IMR-90 (cell line): ENCODE results near the gene TM7SF3. TPM values are rescaled to one million over a fixed set of nuclear protein-coding genes. Genes with fewer than 3 reads are reported as not detected.

Experiments
- ATAC-seq: fragments of 200-7000 bp; cut with Tn5 transposase; 2 replicates; pipeline ENCODE4 v1.9.1; 2020; ENCODE audit warnings: low read depth, mild to moderate bottlenecking, moderate library complexity
- BruUV-seq: library from RNA; stranded (reverse); fragments of 400-500 nt; replicated peaks from 2 replicates; lab custom pipeline; 2021; lab: Mats Ljungman, UMichigan
- CTCF ChIA-PET: fragments of 300-600 bp; formaldehyde crosslinking; extraction: SDS; loops from one replicate; lab custom pipeline; 2021; ENCODE audit warnings: antibody characterized with exemption; lab: Yijun Ruan, JAX
- POLR2A ChIA-PET: fragments of 300-600 bp; sonication (Branson Sonifier 250); formaldehyde crosslinking; loops from one replicate; lab custom pipeline; 2022; ENCODE audit warnings: antibody characterized with exemption; ENCODE audit not compliant: unreplicated experiment; lab: Charles Lee
- DNase-seq: peaks from one replicate; pipeline ENCODE4 v3.0.0; 2013
- H2AFZ ChIP-seq: replicated peaks from 2 replicates; pipeline ENCODE3; 2013; ENCODE audit warnings: low read length, mild to moderate bottlenecking; ENCODE audit not compliant: poor library complexity
- H2AK5ac ChIP-seq: 2 replicates; pipeline ENCODE4 v1.6.1; 2013; ENCODE audit warnings: low read depth, low read length, inconsistent platforms
- H2AK9ac ChIP-seq: replicated peaks from 2 replicates; pipeline ENCODE3; 2013; ENCODE audit warnings: mild to moderate bottlenecking, low read depth, low read length, moderate library complexity; ENCODE audit not compliant: poor library complexity
- H2BK120ac ChIP-seq: 2 replicates; pipeline ENCODE4 v1.6.1; 2013; ENCODE audit warnings: low read depth, low read length, inconsistent platforms
- H2BK15ac ChIP-seq: 3 replicates; pipeline ENCODE4 v1.6.1; 2013; ENCODE audit warnings: low read depth, low read length, inconsistent platforms
- H2BK20ac ChIP-seq: 2 replicates; pipeline ENCODE4 v1.6.1; 2013; ENCODE audit warnings: low read depth, mild to moderate bottlenecking, inconsistent platforms, low read length, moderate library complexity
- H2BK5ac ChIP-seq: 2 replicates; pipeline ENCODE4 v1.6.1; 2013; ENCODE audit warnings: mild to moderate bottlenecking, low read depth, low read length, inconsistent platforms; ENCODE audit not compliant: poor library complexity, severe bottlenecking
- H3K14ac ChIP-seq: replicated peaks from 2 replicates; pipeline ENCODE4 v1.6.1; 2013; ENCODE audit warnings: low read depth, low read length, inconsistent platforms
- H3K18ac ChIP-seq: 2 replicates; pipeline ENCODE4 v1.6.1; 2013; ENCODE audit warnings: low read depth, low read length, control low read depth
- H3K23ac ChIP-seq: 2 replicates; pipeline ENCODE4 v1.6.1; 2013; ENCODE audit warnings: low read depth, low read length, inconsistent platforms
- H3K27ac ChIP-seq: 2 replicates; pipeline ENCODE4 v1.5.1; 2013; ENCODE audit warnings: mild to moderate bottlenecking, control low read depth, low read length; ENCODE audit not compliant: insufficient read depth
- H3K27me3 ChIP-seq: 2 replicates; pipeline ENCODE4 v1.6.1; 2013; ENCODE audit warnings: low read length; ENCODE audit not compliant: control insufficient read depth, insufficient read depth
- H3K36me3 ChIP-seq: 2 replicates; pipeline ENCODE4 v1.6.1; 2013; ENCODE audit warnings: low read length, mixed read lengths; ENCODE audit not compliant: control insufficient read depth, insufficient read depth
- H3K4ac ChIP-seq: 2 replicates; pipeline ENCODE4 v1.6.1; 2013; ENCODE audit warnings: low read depth, low read length, inconsistent platforms
- H3K4me1 ChIP-seq: 2 replicates; pipeline ENCODE4 v1.6.1; 2013; ENCODE audit warnings: low read length, mixed read lengths; ENCODE audit not compliant: control insufficient read depth, insufficient read depth
- H3K4me2 ChIP-seq: 2 replicates; pipeline ENCODE4 v1.6.1; 2013; ENCODE audit warnings: low read depth, mild to moderate bottlenecking, control low read depth, low read length, moderate library complexity
- H3K4me3 ChIP-seq: 2 replicates; pipeline ENCODE4 v1.5.1; 2013; ENCODE audit warnings: low read depth, mild to moderate bottlenecking, control low read depth, low read length, moderate library complexity; ENCODE audit not compliant: insufficient read depth
- H3K56ac ChIP-seq: 2 replicates; pipeline ENCODE4 v1.6.1; 2013; ENCODE audit warnings: low read length, inconsistent platforms; ENCODE audit not compliant: insufficient read depth; ENCODE audit errors: extremely low read depth
- H3K79me1 ChIP-seq, 2 experiments: 2 replicates each; pipeline ENCODE4 v1.6.1; 2013; ENCODE audit warnings: low read length in 2 of 2, inconsistent platforms in 1 of 2, low read depth in 1 of 2
- H3K9ac ChIP-seq: 2 replicates; pipeline ENCODE4 v1.6.1; 2013; ENCODE audit warnings: low read depth, low read length, control low read depth
- H3K9me1 ChIP-seq: 2 replicates; pipeline ENCODE4 v1.6.1; 2013; ENCODE audit warnings: low read length, inconsistent platforms; ENCODE audit not compliant: insufficient read depth
- H3K9me3 ChIP-seq: 2 replicates; pipeline ENCODE4 v1.6.1; 2013; ENCODE audit warnings: low read length; ENCODE audit not compliant: control insufficient read depth, insufficient read depth
- H4K20me1 ChIP-seq: 2 replicates; pipeline ENCODE4 v1.6.1; 2013; ENCODE audit warnings: low read length, inconsistent platforms; ENCODE audit not compliant: insufficient read depth
- H4K5ac ChIP-seq: 2 replicates; pipeline ENCODE4 v1.6.1; 2013; ENCODE audit warnings: mild to moderate bottlenecking, low read depth, low read length, control low read depth
- H4K8ac ChIP-seq, 2 experiments: 2 replicates each; pipeline ENCODE4 v1.6.1; 2013; ENCODE audit warnings: low read depth in 2 of 2, low read length in 2 of 2, control low read depth in 1 of 2, inconsistent platforms in 1 of 2
- H4K91ac ChIP-seq: 2 replicates; pipeline ENCODE4 v1.6.1; 2013; ENCODE audit warnings: low read depth, low read length, inconsistent platforms; ENCODE audit not compliant: insufficient read depth
- BHLHE40 ChIP-seq: fragments of 150-350 bp; IDR thresholded peaks from 2 replicates; pipeline ENCODE4 v1.6.1; 2016; ENCODE audit warnings: mild to moderate bottlenecking, low read depth, low read length
- CEBPB ChIP-seq: IDR thresholded peaks from 2 replicates; pipeline ENCODE4 v1.6.1; 2012; ENCODE audit warnings: low read depth, low read length, improper control_type of control experiment
- CHD1 ChIP-seq: IDR thresholded peaks from 2 replicates; pipeline ENCODE4 v1.6.1; 2012; ENCODE audit warnings: low read depth, low read length, improper control_type of control experiment
- FOS ChIP-seq: fragments of 150-350 bp; IDR thresholded peaks from 2 replicates; pipeline ENCODE4 v1.6.1; 2016; ENCODE audit warnings: low read depth, low read length
- MAFK ChIP-seq: IDR thresholded peaks from 2 replicates; pipeline ENCODE4 v1.6.1; 2012; ENCODE audit warnings: low read depth, low read length, improper control_type of control experiment
- MAZ ChIP-seq: IDR thresholded peaks from 2 replicates; pipeline ENCODE4 v1.6.1; 2012; ENCODE audit warnings: low read depth, mild to moderate bottlenecking, low read length, improper control_type of control experiment, moderate library complexity, borderline replicate concordance
- MXI1 ChIP-seq: IDR thresholded peaks from 2 replicates; pipeline ENCODE4 v1.6.1; 2012; ENCODE audit warnings: low read depth, mild to moderate bottlenecking, low read length, moderate library complexity, borderline replicate concordance
- NFE2L2 ChIP-seq: fragments of 150-350 bp; IDR thresholded peaks from 2 replicates; pipeline ENCODE4 v1.6.1; 2016; ENCODE audit warnings: low read depth, mild to moderate bottlenecking, low read length
- POLR2A ChIP-seq: IDR thresholded peaks from 2 replicates; pipeline ENCODE4 v1.6.1; 2012; ENCODE audit warnings: mild to moderate bottlenecking, low read depth, low read length
- RAD21 ChIP-seq: IDR thresholded peaks from 2 replicates; pipeline ENCODE4 v1.6.1; 2012; ENCODE audit warnings: low read length, improper control_type of control experiment
- RCOR1 ChIP-seq: IDR thresholded peaks from 2 replicates; pipeline ENCODE4 v1.6.1; 2012; ENCODE audit warnings: mild to moderate bottlenecking, low read length, improper control_type of control experiment; ENCODE audit not compliant: insufficient replicate concordance
- SMC3 ChIP-seq: fragments of 150-350 bp; IDR thresholded peaks from 2 replicates; pipeline ENCODE4 v1.6.1; 2016; ENCODE audit warnings: low read depth, mild to moderate bottlenecking, antibody characterized with exemption, low read length, moderate library complexity
- USF2 ChIP-seq: fragments of 150-350 bp; IDR thresholded peaks from 2 replicates; pipeline ENCODE4 v1.6.1; 2017; ENCODE audit warnings: mild to moderate bottlenecking, antibody characterized with exemption, low read length, low read depth
- dilution Hi-C: fragments of 300-500 bp; cut with HindIII; formaldehyde crosslinking; loops from one replicate; pipeline ENCODE4 v1.14.3; 2018; ENCODE audit warnings: low sequenced_read_pairs; ENCODE audit not compliant: unreplicated experiment
- in situ Hi-C: fragments of 300-500 bp; cut with MboI; formaldehyde crosslinking; loops from 3 replicates; pipeline ENCODE4 v1.14.3; 2019; ENCODE audit warnings: low sequenced_read_pairs, inconsistent platforms, mixed read lengths
- intact Hi-C: fragments of 100-400 bp; cut with micrococcal nuclease; formaldehyde crosslinking; loops from 2 replicates; pipeline ENCODE4 v1.10.0; 2022
- polyA plus RNA-seq, 3 experiments: library from polyadenylated mRNA; depleted of rRNA; stranded (reverse); fragments of >200 nt; gene quantifications; 2 replicates each; pipeline ENCODE4 v1.2.3, GENCODE V29; 2012; ENCODE audit warnings: low replicate concordance in 1 of 3
- total RNA-seq: library from RNA; depleted of rRNA; stranded (reverse); fragments of >200 nt; gene quantifications from 2 replicates; pipeline ENCODE4 v1.2.3, GENCODE V29; 2012
- TF ChIP-seq, protein P1 (sequence below): fragments of 150-350 bp; IDR thresholded peaks from 2 replicates; pipeline ENCODE4 v1.6.1; 2016; ENCODE audit warnings: low read depth, mild to moderate bottlenecking, low read length, moderate library complexity, borderline replicate concordance

The TM7SF3 gene
- total and polyA plus RNA-seq, 2 of the 4 experiments (the other 2 are of a cell fraction) = 35.3 to 46.6 TPM

DNA sequence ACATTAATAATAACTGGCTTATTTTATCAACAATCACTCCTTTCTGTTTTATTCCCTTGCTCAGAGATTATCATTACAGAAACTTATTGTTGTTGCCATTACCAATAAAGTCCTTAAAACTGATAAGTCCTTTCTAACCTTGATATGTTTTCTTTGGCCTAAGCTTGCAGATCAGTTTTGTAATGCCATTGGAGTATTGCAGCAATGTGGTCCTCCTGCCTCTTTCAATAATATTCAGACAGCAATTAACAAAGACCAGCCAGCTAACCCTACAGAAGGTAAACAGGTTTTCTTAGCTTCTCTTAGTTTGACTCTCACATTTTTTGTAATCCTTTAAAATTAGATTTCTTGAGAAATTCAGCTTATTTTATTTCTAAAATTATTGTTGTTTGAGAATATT, 12.1 kb upstream of the TM7SF3 start:
- Histone ChIP-seq H2AFZ (no peak overlapping the region), H2BK15ac (no peak overlapping the region), H2BK120ac (no peak overlapping the region), H2AK5ac (no peak overlapping the region), H4K20me1 (no peaks in the 10 kb centered on the region; the same call in 1 of the 2 replicates), H4K5ac (no peak overlapping the region), H3K56ac (no peak overlapping the region), H3K4ac (no peak overlapping the region), H3K23ac (no peak overlapping the region), H3K27ac (no peak overlapping the region), H3K36me3 (peaks cover 12% of the 10 kb centered on the region), H3K79me1 (peaks cover 20 to 28% of the 10 kb centered on the region in 2 experiments), H3K9ac (no peak overlapping the region), H4K8ac (no peak overlapping the region), H3K27me3 (no peaks in the 10 kb centered on the region), H3K4me1 (0 out of 2 replicates have a peak, but pooled peaks cover 2% of the 10 kb centered on the region), H3K14ac (no peak overlapping the region), H3K18ac (no peak overlapping the region), H4K91ac (no peak overlapping the region), H3K9me3 (no peaks in the 10 kb centered on the region), H3K4me3 (no peak overlapping the region), H2AK9ac (no peak overlapping the region), H2BK20ac (no peak overlapping the region), H3K9me1 (peaks cover 5% of the 10 kb centered on the region), H3K4me2 (no peak overlapping the region), H2BK5ac (no peak overlapping the region)
- TF ChIP-seq RAD21 (no peak), USF2 (no peak), CHD1 (no peak), BHLHE40 (no peak), MXI1 (no peak), NFE2L2 (no peak), FOS (no peak), CEBPB (no peak), POLR2A (no peak), MAZ (no peak), RCOR1 (no peak), SMC3 (no peak), MAFK (no peak)
- TF ChIP-seq, protein P1, sequence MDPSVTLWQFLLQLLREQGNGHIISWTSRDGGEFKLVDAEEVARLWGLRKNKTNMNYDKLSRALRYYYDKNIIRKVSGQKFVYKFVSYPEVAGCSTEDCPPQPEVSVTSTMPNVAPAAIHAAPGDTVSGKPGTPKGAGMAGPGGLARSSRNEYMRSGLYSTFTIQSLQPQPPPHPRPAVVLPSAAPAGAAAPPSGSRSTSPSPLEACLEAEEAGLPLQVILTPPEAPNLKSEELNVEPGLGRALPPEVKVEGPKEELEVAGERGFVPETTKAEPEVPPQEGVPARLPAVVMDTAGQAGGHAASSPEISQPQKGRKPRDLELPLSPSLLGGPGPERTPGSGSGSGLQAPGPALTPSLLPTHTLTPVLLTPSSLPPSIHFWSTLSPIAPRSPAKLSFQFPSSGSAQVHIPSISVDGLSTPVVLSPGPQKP = no peak
- ChIA-PET CTCF (no interaction called here), POLR2A (no interaction called here)
- dilution Hi-C loops (no loop called here), intact Hi-C loops (no loop called here), in situ Hi-C loops (no loop called here)
- no TSS peak for BruUV-seq
- no peak for ATAC-seq
- DNase-seq = no peak
